Body of pancreas (tissue), 4 donors: ENCODE data around the gene RABL2A. TPM values are rescaled to one million over a fixed set of nuclear protein-coding genes. Genes with fewer than 3 reads are reported as not detected.

Experiments used
- ATAC-seq: fragments of 150-250 bp; one replicate; pipeline ENCODE4 v1.9.1; 2016
- DNase-seq, 4 donors: peaks; one replicate each; pipeline ENCODE4 v3.0.0-alpha.2; 2019
- H3K27ac ChIP-seq, 4 donors: fragments of 200-600 bp; sonication (generic); 1 replicate in 3 of 4; 2 replicates in 1 of 4; pipeline versions ENCODE4 v1.5.1 to v1.6.1; 2016 to 2019; ENCODE audit warnings: mild to moderate bottlenecking in 1 of 4, mixed read lengths in 1 of 4, moderate library complexity in 1 of 4
- H3K27me3 ChIP-seq, 2 donors: fragments of 200-600 bp; sonication (generic); one replicate each; pipeline ENCODE4 v1.6.0; 2016; ENCODE audit warnings: mild to moderate bottlenecking in 1 of 2
- H3K36me3 ChIP-seq, 2 donors: fragments of 200-600 bp; sonication (generic); replicated peaks in 1 of 2; 2 replicates each; pipeline ENCODE4 v1.5.1; 2016; ENCODE audit warnings: low read depth in 2 of 2; ENCODE audit not compliant: insufficient read depth in 1 of 2
- H3K4me1 ChIP-seq: fragments of 200-600 bp; sonication (generic); one replicate; pipeline ENCODE4 v1.6.0; 2016
- H3K4me3 ChIP-seq, 2 donors: fragments of 200-600 bp; sonication (generic); 1 replicate in 1 of 2; 2 replicates in 1 of 2; pipeline ENCODE4 v1.5.1; 2016 to 2019
- H3K9me3 ChIP-seq, 3 donors: fragments of 200-600 bp; sonication (generic); 1 replicate in 2 of 3; 2 replicates in 1 of 3; pipeline ENCODE4 v1.5.1; 2016
- CTCF ChIP-seq, 7 experiments: fragments of 450-650 bp in 4 of 7; fragments of 200-600 bp in 3 of 7; sonication (generic) in 3 of 7; IDR thresholded peaks; one replicate each; pipeline ENCODE4 v1.5.1; 2016 to 2019; ENCODE audit warnings: antibody characterized with exemption in 7 of 7
- POLR2A ChIP-seq, 3 donors: fragments of 450-650 bp; IDR thresholded peaks; one replicate each; pipeline ENCODE4 v1.6.1; 2016; ENCODE audit warnings: antibody characterized with exemption in 3 of 3, mild to moderate bottlenecking in 2 of 3
- WGBS, 2 donors: methylation state at CpG; one replicate each; pipeline ENCODE4 v1.1.5; 2017; 5-methylcytosine and 5-hydroxymethylcytosine counted together
- intact Hi-C: fragments of 100-400 bp; cut with DNase I; formaldehyde crosslinking; loops from one replicate; pipeline ENCODE4 v1.15.1; 2023
- total RNA-seq, 2 donors: library from RNA; depleted of rRNA; stranded (reverse); fragments of >200 nt; gene quantifications; one replicate each; pipeline ENCODE4 v1.1.0, GENCODE V29; 2016

Gene RABL2A
- total RNA-seq, 2 donors from 2014 or later: 15.0 to 23.1 TPM

- no peak for TF ChIP-seq POLR2A (IDR thresholded peaks at IDR 0.05)
- 75 to 80% methylated on average over 7 of the region's 7 CpGs for WGBS, 2 donors
- no peaks in the 10 kb centered on the region for H3K27me3 ChIP-seq
- H3K36me3 ChIP-seq: no peaks in the 10 kb centered on the region
- H3K4me3 ChIP-seq: no peak overlapping the region
- no peak for ATAC-seq
- H3K27ac ChIP-seq: no peak overlapping the region
- DNase-seq: no peak
- no peaks in the 10 kb centered on the region for H3K9me3 ChIP-seq
- H3K4me1 ChIP-seq: no peaks in the 10 kb centered on the region
- intact Hi-C loops: no loop called here
These were observed 45.4 kb downstream of the RABL2A start for GRCh38 chr2:113672326-113672932.

GRCh38 chr2:113675875-113676274 lies 48.8 kb downstream of the RABL2A start:
- TF ChIP-seq POLR2A (IDR thresholded peaks at IDR 0.05): no peak
- 62% methylated on average over 9 of the region's 9 CpGs for WGBS, 2 donors

DNA sequence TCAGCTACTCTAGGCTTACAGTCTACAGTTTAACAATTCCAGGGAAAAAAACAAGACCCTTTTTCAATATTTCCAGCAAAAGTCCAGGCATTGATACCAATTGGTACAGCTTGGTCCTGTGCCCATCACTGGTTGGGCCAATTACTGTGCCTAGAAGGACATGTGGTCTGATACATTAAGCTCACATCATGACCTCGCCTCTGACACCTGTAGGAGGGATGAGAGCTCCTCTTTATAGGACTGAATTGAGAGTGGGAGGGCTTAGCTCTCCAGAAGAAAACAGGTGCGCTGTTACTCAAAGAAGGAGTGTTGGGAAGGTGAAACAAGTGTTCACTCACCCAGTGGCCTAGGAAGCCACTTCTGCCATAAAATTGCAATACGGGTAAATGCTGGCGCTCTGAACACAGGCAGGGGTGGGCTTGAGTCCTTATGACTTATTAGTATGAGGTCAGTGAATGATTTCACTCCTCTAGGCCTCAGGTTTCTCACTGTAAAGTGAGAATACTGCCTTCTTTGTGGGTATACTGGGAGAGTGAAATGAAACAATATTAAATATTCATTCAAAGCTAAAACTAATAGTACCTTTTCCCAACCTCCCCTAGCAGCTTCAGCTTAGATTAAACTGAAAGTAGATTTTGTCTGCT lies 49.7 kb downstream of the RABL2A start:
- intact Hi-C loops: no loop called here
- 89 to 91% methylated on average over 4 of the region's 4 CpGs for WGBS, 2 donors
- no peak for TF ChIP-seq CTCF (IDR thresholded peaks at IDR 0.05)
- no peak for TF ChIP-seq POLR2A (IDR thresholded peaks at IDR 0.05)

More at GRCh38 chr2:113675875-113676274, 48.8 kb downstream of the RABL2A start:
- H3K36me3 ChIP-seq: no peaks in the 10 kb centered on the region
- H3K27me3 ChIP-seq: no peaks in the 10 kb centered on the region
- no peak overlapping the region for H3K27ac ChIP-seq
- intact Hi-C loops: no loop called here
- no peak overlapping the region for H3K4me3 ChIP-seq
- ATAC-seq (no peak), DNase-seq (no peak)
- no peaks in the 10 kb centered on the region for H3K9me3 ChIP-seq
- H3K4me1 ChIP-seq: no peaks in the 10 kb centered on the region

GRCh38 chr2:113677330-113677729 lies 50.3 kb downstream of the RABL2A start:
- Histone ChIP-seq H3K9me3 (no peaks in the 10 kb centered on the region), H3K27ac (no peak overlapping the region), H3K27me3 (no peaks in the 10 kb centered on the region), H3K36me3 (no peaks in the 10 kb centered on the region), H3K4me3 (no peak overlapping the region), H3K4me1 (no peaks in the 10 kb centered on the region)
- intact Hi-C loops: no loop called here
- ATAC-seq (no peak), DNase-seq (no peak)
- TF ChIP-seq CTCF (IDR thresholded peaks at IDR 0.05) (no peak), POLR2A (IDR thresholded peaks at IDR 0.05) (no peak)
- 56 to 60% methylated on average over 2 of the region's 2 CpGs for WGBS, 2 donors

More for the DNA sequence above, 49.7 kb downstream of the RABL2A start:
- no peaks in the 10 kb centered on the region for H3K36me3 ChIP-seq
- ATAC-seq (no peak), DNase-seq (no peak)
- no peak overlapping the region for H3K27ac ChIP-seq
- no peaks in the 10 kb centered on the region for H3K9me3 ChIP-seq
- H3K27me3 ChIP-seq: no peaks in the 10 kb centered on the region
- no peaks in the 10 kb centered on the region for H3K4me1 ChIP-seq
- H3K4me3 ChIP-seq: no peak overlapping the region

DNA sequence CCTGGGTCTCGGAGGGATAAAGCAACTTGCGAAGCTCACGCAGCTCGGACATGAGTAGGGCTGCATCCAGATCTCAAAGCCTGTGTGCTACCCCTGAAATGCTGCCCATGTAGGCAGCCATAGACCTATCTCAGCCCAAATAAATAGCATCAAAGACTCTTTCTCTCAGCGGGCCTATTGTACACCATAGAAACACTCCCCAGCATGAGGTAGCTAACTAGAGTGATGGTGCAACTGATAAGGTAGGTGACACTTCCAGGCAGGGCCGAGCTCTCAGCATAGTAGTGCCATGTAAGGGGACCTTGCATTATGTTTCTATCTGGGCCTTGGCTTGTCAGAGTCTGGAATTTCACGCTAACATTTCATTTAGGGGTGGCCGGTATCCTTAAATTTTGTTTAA lies 52.4 kb downstream of the RABL2A start:
- H3K27ac ChIP-seq: no peak overlapping the region
- intact Hi-C loops: no loop called here
- no peaks in the 10 kb centered on the region for H3K4me1 ChIP-seq
- H3K36me3 ChIP-seq: no peaks in the 10 kb centered on the region
- no peaks in the 10 kb centered on the region for H3K9me3 ChIP-seq
- TF ChIP-seq CTCF (IDR thresholded peaks at IDR 0.05): no peak
- TF ChIP-seq POLR2A (IDR thresholded peaks at IDR 0.05): no peak
- DNase-seq (no peak), ATAC-seq (no peak)
- H3K4me3 ChIP-seq: no peak overlapping the region
- 79 to 82% methylated on average over 8 of the region's 8 CpGs for WGBS, 2 donors
- no peaks in the 10 kb centered on the region for H3K27me3 ChIP-seq

- DNase-seq (no peak), ATAC-seq (no peak)
- no peak overlapping the region for H3K27ac ChIP-seq
- TF ChIP-seq CTCF (IDR thresholded peaks at IDR 0.05) (no peak), POLR2A (IDR thresholded peaks at IDR 0.05) (no peak)
- 83 to 90% methylated on average over 8 of the region's 8 CpGs for WGBS, 2 donors
- intact Hi-C loops: no loop called here
- H3K27me3 ChIP-seq: no peaks in the 10 kb centered on the region
- no peaks in the 10 kb centered on the region for H3K36me3 ChIP-seq
- no peaks in the 10 kb centered on the region for H3K4me1 ChIP-seq
- no peak overlapping the region for H3K4me3 ChIP-seq
- H3K9me3 ChIP-seq: no peaks in the 10 kb centered on the region
These were observed 58.4 kb downstream of the RABL2A start for GRCh38 chr2:113685471-113685870.
